NCI-H748 treated with DMSO at 0.1 percent for 48 hours (cell line): Measurements from ENCODE around the gene IRF2BPL.
A peak's percentile ranks its signal among the peaks of the same experiment; 100 is the strongest.

Experiments
- DNase-seq: peaks from one replicate; lab custom pipeline; 2025; lab: John Stamatoyannopoulos, UW

The IRF2BPL gene

DNA sequence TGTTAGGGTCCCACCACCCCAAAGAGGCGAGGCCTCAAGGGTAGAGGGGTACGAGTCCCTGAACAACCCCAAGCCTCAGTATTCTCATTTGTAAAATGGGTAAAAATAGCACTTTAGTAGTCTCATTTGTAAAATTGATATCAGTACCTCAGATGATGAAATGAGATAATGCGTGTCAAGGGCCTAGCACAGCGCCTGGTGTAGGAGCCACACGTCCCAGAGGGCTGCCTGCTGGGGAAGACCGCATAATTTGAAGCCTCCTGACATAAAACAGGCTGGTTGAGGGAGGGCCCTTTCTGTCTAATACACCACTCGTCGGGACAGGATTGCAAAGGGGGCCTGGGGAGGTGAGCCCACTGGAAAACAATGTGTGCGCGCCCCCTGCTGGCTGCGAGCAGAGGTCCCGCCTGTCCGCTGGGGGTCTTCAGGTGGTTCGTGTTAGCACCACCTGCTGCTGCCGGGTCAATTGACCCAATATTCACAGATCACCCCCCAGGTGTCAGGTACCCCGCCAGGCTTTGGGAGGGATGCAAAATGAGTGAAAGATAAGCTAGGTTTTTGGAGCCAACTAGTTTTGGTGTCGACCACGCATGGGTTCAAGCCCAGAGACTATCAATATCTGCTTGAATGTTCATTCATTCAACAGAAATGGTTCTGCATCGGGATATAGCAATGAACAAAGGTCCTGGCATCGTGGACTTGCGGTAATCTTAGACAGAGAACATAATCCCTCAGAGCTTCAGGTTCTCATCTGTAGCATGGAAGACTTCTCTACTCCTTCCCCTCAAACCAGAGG lies 24.7 kb upstream of the IRF2BPL start:
- DNase-seq = no peak

DNA sequence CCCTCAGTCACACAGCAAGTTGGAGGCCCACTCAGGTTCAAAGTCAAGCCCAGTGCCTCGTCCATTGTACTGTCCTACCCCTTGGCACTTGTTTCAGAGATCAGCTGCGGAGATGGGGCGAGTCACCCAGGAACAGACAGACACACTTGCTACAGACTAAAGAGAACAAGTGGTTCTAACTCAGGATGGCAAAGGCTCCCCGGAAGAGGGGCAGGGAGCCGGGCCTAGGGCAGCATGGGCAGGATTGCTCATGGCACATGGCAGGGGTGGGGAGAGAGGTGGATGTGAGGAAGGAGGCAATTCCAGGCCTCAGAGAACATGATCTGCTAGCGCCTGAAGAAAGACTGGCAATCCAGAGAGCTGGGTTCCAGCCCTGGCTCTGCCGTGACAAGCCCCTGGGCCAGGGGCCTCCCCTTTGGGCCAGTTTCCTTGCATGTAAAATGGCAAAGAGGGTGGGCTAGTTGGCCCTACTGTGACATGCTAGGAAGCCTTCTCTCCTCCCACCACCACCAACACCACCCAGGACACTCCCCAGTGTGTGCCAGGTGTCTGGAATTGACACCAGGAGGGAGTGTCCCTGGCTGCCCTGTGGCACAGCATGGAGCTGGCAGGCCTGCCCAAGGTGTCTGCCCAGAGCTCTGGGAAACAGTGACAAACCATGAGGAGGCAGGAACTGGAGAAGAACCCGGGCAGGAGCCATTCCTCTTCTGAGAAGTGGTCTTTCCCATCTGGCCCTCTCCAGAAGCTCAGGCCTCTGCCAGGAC lies 24.0 kb upstream of the IRF2BPL start:
- DNase-seq = no peak

DNA sequence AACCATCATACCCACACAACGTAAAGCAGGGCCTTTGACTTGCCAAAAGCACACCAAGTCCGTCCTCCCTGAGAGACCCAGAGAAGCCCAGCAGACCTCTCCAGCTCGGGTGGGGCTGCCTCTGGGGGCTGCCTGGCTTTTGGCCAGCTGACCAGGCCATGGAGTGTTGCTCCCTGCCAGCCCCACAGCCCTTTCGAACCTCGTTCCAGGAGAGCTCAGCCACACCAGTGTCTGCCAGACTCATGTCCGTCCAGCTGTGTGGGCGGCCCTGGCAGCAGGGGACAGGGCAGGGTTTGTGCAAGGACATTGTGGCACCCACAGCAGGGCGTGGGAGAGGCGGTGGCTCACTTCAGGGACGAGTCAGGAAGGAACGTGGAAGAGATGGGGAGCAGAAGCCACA lies 22.6 kb upstream of the IRF2BPL start:
- DNase-seq = no peak

DNA sequence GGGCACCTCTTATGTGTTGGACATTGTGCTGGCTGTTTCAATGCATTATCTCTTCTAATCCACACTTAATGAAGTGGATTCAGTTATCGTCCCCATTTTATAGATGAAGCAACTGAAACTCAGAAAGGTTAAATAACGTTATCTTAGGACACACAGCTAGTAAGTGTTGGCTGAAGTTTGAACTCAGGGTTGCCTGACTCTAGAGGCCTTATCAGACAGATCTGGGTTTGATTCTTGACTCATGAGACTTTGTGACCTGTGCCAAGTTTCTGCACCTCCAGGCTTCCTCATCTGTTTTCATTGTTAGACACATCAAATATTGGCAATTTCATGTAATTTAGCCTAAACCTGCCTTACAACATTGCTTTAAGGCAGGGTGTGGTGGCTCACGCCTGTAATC lies 18.2 kb upstream of the IRF2BPL start:
- DNase-seq = no peak

- DNase-seq = no peak
These were observed 17.0 kb upstream of the IRF2BPL start for GRCh38 chr14:77045238-77046162.

GRCh38 chr14:77044783-77045237 lies 16.3 kb upstream of the IRF2BPL start:
- DNase-seq = no peak

DNA sequence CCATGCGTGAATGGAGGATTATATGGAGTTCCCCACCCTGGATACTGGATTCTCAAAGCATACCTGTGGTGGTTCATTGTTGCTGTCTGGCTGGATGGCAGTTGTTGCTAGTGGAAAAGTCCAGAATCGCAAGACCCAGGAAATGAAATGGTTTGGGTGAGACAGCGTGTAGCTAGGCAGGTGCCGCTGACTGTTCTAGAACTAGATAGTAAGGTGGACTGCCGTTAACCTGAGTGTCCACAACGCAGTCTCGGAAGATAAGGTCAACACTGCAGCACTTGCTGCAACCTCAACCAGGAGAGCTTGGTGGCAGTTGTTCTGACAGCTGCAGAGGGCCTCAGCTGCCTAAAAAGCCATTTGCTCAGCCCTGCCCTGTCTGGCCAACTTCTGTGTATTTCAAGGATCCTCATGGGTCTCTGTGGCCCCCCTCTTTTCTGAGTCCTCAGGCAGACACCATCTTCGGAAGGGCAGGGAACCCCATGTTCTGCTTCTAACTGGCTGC lies 15.5 kb upstream of the IRF2BPL start:
- no peak for DNase-seq

GRCh38 chr14:77043177-77043983 lies 14.9 kb upstream of the IRF2BPL start:
- no peak for DNase-seq

DNA sequence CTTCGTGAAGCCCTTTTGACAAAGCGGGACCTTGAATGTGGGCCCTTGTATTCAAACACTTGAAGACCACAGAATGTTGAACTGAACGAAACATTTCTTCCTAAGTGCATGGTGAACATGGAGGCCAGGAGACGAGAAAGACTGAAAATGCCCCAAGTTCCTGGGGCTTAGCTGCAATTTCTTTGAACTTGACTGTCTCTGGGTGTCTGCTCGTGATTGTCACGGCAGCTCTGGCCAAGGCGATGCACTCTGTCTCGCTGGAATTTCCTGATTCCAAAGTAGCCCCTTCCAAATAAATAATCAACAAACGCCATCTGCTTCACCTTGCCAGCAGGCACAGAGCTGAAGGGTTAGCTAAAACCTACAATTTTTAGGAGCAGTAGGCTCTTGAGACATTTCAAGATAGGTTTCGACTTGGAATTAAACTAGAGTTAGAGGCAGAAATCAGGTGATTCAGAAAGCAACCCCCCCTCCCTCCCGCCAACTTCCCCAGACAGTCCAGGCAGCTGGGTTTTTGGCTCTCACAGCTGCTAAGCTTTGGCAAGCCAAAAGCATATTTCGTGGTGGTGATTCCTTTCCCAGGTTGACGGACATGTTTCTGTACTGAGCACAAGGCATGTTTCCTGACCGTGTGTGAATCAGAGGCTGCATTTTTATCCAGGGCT lies 13.5 kb upstream of the IRF2BPL start:
- DNase-seq = no peak

- peak; percentile 89 for DNase-seq
These were observed 12.5 kb upstream of the IRF2BPL start for GRCh38 chr14:77040741-77041653.

- DNase-seq = peak; percentile 99
These were observed 11.7 kb upstream of the IRF2BPL start for GRCh38 chr14:77040059-77040740.

DNA sequence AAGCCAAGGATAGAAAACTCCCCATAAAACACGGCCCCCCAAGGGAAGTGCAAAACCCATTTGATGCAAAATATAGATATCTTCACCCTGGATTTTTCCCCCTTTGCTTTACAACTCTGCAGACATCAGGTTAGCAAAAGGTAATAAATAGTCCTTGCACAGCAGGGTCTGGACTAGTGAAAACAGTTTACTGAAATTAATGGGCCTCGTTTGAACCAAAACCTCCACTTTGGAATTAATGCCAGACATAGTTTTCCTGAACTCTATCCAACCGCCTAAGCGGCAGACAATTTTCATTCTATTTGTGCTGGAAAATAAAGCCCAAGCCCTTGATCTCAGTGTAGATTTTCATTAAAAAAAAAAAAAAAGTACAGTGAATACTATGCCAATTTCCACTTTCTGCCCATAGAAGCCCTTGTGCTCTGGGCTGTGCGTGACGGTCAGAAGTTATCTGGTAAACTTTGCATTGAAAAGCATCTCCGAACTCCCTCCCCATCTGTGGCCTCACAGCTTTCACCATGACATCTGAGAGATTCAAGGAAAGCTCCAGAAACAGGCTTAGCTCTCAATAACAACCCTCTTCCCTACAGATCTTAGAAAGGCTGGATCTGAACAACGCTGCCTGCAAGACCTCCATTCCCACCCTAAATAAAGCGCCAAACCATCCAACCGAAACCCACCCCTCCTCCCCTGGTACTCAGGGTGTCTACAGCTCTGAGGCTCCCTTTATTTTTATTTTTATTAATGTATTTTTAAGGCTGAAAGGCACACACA lies 11.0 kb upstream of the IRF2BPL start:
- DNase-seq = peak; percentile 69

DNA sequence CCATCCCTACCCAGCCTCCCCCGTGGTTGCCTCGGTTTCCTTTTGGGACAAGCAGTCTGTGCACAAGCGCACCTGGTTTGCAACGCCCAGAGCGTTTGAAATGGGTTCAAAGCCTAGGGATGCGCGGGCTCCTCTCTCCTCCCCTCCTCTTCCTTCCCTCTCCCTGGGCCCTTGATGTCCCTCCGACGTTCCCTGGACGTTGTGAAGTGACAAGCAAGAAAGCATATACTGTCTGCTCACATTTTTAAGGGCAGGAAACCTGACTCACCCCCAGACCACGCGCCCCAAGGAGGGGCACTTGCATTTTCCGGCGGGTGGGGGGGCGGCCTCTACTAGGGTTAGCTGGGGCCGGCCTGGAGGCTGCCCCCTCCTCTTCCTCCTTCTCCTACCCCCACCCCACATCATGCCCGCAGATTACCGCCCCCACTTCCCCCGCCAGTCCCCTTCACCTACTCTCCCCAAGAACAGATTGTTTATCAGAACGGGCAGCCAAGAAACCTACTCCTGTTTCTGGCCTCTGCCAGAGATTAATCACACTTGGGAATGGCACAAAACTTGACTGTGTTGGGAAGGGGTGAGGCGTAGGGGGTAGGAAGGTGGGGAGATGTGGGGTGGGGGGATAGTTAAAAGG lies 9.5 kb upstream of the IRF2BPL start:
- DNase-seq = no peak

GRCh38 chr14:77037215-77037937 lies 8.9 kb upstream of the IRF2BPL start:
- peak; percentile 84 for DNase-seq

DNA sequence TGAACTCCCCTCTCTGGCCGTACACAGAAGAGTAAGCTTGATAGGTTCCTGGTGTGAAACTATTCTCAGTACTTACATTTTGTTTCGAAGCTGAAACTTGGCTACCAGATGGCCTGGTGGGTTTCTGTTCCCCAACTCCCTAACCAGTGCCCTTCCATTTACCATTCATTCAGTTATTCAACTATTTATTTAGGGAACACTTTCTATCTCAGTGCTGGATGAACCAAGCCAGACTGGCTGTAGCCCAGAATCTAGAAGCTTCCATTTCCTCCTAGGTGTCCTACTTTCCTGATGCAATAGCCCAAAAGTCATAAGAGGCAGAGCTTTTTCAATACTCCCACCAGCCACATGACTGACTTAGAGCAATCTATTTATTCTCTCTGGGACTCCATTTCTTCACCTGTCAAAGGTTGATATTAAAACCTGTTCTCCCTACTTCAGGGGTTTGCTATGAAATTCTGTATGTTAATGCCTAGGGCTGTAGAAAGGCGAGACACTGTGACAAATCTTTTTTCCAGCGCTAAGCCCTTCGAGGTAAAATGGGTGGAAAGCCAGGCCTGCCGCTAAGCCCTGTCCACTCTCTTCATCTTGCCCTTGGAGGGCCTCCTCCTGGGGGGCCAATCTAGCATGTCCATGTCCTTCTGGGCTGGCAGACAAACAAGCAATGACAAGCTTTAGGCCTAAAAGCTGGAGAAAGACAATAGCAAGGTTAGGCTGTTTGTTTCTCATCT lies 8.1 kb upstream of the IRF2BPL start:
- peak; percentile 56 for DNase-seq

GRCh38 chr14:77035267-77035666 lies 6.8 kb upstream of the IRF2BPL start:
- no peak for DNase-seq
